HCEC 1CT (cell line): ENCODE results near the gene ITSN1.
A peak's percentile ranks its signal among the peaks of the same experiment; 100 is the strongest.

ENCODE experiments used
- DNase-seq: peaks from one replicate; pipeline ENCODE4 v3.0.0-alpha.2; 2017

The ITSN1 gene

DNA sequence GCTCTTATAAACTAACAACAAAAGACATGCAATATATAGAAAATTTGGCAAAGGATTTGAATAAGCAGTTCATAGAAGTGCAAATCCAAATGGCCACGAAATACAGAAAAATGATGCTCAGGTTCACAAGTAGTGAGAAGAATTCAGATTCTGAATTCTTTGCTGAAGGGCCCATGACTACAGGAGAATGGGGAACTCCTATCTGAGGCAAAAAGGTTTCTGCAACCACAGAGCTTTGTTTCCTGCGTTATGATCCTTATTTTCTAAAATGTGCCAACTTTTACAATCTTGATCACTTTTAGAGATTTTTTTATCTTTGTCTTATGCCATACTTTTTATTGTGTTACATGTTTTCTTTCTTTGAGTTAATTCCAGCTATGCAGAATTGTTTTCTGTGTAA, 91.3 kb downstream of the ITSN1 start:
- no peak for DNase-seq

DNA sequence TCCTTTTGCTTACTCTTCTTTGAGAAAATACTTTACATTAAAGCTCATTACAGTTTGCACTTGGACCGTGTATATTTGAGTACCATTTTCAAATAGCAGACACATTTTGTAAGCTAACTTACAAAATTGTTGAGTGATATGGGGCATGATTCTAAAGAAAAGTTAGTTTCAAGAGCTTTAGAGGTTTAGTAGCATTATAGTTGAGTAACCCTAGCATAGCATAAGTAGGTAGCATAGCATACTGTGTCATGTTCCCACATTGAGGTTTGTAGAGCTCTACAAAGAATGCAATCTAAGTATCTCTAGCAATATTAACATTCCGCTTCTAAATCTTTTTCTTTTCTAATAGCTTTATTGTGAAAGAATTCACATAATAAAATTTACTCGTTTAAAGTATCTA, 92.0 kb downstream of the ITSN1 start:
- DNase-seq = no peak

GRCh38 chr21:33734818-33735217, 92.5 kb downstream of the ITSN1 start:
- DNase-seq = no peak

DNA sequence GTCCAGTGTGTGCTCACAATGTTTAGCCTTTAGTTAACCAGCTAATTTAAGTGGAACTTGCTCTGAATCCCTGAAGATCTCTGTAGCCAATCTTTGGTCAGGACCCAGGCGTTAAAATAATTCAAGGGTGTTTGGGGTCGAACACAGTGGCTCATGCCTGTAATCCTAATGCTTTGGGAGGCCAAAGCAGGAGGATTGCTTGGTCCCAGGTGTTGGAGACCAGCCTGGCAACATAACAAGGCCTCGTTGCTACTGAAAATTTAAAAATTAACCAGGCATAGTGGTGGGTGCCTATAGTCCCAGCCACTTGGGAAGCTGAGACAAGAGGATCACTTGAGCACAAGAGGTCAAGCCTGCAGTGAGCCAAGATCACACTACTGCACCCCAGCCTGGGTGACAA, 94.3 kb downstream of the ITSN1 start:
- no peak for DNase-seq

DNA sequence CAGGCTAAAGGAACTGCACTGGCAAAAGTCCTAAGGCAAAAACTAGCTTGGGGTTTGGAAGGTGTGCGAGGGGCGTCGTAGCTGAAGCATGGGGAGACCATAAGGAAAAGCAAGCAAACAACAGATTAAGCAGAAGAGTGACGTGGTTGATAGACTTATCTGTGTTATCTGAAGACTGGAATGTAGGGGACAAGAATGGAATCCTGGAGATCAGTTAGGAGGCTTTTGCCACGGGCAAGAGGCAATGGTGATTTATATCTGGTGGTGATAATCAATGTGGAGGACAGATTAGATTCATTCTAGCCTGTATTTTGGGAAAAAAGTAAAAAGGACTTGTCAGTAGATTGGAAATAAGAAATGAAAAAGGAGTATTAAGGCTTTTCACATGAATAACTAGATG, 97.4 kb downstream of the ITSN1 start:
- DNase-seq = no peak

GRCh38 chr21:33747420-33747819, 105.1 kb downstream of the ITSN1 start:
- no peak for DNase-seq

DNA sequence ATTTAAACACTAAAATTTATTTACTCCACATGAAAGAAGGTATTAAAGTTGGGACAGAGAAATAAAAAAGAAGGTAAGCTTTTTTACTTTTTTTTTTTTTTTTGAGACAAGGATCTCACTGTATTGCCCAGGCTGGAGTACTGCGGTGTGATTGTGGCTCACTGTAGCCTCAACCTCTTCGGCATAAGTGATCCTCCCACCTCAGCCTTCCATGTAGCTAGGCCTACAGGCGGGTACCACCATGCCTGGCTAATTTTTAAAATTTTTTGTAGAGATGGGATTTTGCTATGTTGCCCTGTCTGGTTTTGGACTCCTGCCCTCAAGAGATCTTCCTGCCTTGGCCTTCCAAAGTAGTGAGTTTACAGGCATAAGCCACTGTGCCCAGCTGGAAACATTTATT, 106.6 kb downstream of the ITSN1 start:
- no peak for DNase-seq

DNA sequence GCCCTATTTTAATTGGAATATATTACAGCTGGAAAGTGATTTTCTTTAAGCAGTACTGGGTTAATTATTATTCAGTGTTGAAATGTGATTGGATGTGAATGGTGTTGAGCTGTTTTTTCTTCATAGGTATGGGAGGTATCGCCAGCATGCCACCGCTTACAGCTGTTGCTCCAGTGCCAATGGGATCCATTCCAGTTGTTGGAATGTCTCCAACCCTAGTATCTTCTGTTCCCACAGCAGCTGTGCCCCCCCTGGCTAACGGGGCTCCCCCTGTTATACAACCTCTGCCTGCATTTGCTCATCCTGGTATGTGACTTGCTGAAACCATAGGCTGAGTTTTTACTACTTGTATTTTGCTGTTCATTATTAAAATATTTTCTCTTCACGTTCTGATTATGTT, 107.7 kb downstream of the ITSN1 start:
- no peak for DNase-seq

DNA sequence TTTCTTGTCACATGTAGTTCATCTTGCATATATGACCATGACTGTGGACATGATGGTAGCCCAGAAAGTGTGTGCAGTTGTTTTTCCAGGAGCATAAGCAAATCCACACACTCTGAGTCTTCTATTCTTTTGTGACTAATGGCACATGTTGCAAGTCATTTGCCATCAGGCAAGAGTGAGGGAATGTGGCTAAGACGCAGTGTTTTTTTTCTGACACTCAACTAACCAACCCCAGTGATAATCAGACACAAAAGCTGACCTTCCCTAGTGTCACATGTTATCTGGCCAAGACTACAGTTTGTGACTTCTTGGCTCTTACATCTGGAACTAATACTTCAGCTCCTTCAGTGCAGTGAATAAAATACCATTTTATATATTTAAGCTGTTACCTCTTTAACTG, 108.8 kb downstream of the ITSN1 start:
- DNase-seq = no peak

- no peak for DNase-seq
Measured at GRCh38 chr21:33751533-33751932, 109.2 kb downstream of the ITSN1 start.

- DNase-seq = no peak
Measured at GRCh38 chr21:33752260-33752659, 110.0 kb downstream of the ITSN1 start.

DNA sequence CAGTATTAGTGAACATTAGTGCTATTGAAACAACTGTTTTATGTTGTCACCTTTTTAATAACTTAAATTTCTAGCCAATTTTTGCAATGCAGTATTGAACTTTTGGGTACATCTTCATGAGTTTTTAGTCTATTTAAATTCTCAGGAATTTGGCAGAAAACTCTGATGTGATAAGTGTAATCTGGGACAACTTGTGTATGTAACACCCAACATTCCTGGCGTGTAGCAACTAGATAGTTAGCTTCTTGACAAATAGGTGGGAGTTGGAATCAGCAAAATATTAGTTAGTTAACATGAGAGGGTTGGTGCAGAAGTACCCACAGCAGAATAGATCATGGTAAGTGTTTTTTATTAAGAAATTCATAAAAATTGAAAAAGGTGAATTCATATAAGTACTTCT, 111.6 kb downstream of the ITSN1 start:
- no peak for DNase-seq

DNA sequence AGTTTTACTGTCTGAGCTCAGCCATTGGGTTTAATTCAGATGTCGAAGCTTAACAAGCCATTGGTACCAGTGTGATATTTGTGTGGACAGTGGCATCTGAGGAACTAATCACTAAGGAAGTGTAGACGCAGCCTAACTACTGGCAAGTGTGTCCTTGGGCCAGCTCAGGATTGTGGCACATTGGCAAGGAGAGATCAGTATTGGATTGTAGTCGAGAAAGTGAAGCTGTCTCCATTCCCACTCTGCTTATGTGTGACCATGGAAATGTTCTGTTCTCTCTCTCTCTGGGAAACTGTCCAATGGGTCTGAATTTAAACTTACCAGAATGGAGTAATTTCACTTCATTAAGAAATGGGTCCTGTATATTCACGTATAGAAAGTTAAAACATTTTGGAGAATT, 112.2 kb downstream of the ITSN1 start:
- DNase-seq = no peak

DNA sequence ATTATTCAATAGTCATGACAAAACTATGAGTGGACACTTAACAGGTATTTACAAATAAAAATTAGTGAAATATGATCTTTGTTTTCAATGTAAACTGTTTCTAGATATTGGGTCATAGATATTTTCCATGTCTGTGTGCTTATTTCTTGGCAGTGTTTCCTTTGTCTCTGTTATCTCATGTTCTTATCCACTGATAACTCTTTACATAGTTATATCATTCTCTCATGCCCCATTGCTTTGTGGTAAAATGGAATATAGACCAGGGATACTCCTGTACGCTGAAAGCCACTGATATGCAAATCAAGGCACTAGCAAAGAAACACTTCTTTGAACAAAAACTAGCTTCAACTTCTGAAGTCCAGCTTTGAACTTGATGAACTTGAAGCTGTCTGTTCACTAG, 113.1 kb downstream of the ITSN1 start:
- DNase-seq = no peak

DNA sequence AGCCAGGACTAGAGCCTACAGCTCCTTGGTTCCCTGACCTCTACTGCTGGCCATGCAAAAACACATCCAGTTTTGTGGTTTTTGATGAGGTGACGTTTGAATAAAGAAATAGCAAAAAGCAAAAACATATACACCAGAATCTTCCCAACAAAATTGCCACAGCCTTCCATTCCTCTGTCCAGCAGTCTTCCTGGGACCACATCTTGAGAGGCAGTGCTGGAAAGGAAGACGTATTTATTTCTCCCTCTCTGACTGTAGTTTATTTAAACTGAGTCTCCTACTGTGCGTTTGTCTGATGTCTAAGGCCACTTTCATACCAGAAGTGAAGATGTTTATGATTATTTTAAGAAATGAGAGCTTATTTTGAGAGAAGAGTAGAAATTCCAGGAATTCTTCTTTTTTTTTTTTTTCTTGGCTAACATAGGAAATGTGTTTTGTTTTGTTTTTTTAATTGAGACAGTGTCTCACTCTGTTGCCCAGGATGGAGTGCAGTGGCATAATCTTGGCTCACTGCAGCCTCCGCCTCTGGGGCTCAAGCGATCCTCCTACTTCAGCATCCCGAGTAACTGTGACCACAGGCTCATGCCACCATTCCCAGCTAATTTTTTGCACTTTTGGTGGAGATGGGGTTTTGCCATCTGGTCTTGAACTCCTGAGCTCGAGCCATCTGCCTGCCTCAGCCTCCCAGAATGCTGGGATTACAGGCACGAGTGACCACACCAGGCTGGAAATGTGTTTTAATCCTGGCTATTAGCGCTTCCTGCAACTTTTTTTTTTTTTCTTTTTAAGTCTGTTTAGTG, 118.5 kb downstream of the ITSN1 start:
- peak; percentile 33 for DNase-seq

GRCh38 chr21:33761441-33762036, 119.2 kb downstream of the ITSN1 start:
- DNase-seq = peak; percentile 97

GRCh38 chr21:33762803-33763581, 120.7 kb downstream of the ITSN1 start:
- no peak for DNase-seq

DNA sequence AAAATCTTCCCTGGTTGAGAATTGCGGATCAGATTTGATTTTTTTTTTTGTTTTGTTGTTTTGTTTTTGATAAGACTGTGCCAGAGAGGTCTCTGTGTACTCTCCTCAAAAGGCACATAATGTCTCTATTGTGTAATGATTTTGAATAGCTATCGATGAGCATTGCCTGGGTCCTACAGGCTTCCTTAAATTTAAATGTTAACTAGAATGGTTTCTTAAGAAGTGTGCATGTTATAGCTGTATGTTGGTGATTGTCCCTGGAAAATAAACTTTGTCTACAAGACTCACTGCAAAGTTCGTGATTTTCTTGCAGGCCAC, 121.2 kb downstream of the ITSN1 start:
- DNase-seq = no peak

- no peak for DNase-seq
Measured at GRCh38 chr21:33767236-33767635, 124.9 kb downstream of the ITSN1 start.

GRCh38 chr21:33767960-33768359, 125.7 kb downstream of the ITSN1 start:
- no peak for DNase-seq

DNA sequence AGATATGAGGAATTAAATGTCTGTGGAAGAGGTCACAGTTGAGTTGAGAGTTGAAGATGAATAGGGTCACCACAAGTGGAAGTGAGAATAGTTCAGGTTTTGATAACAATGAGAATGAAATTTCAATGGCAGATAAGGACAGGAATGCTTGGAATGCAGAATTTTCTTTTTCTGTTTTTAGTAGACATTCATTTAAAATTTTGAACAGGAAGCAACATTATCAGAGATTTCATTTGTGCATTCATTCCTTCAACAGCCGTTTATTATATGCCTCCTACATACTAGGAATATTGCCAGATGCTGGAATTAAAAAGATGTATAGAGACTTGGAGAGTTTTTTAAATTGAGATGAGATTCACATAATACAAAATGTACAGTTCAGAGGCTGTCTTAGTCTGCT, 126.8 kb downstream of the ITSN1 start:
- DNase-seq = no peak

- no peak for DNase-seq
Measured at GRCh38 chr21:33770542-33770941, 128.2 kb downstream of the ITSN1 start.

GRCh38 chr21:33771976-33772375, 129.7 kb downstream of the ITSN1 start:
- DNase-seq = no peak

DNA sequence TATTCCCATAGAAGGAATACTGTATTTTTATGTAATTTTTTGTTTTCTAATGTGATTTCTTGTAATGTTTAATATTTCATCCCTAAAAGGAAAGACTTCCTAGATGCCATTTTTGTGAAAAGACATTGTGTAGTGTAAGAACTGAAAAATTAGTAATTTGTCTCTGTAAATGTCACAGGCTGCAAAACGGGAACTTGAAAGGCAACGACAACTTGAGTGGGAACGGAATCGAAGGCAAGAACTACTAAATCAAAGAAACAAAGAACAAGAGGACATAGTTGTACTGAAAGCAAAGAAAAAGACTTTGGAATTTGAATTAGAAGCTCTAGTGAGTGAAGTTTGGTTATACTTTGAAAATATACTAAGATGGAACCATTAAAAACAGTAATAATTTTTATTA, 132.2 kb downstream of the ITSN1 start:
- DNase-seq = no peak
